Ishikawa (cell line): Measurements from ENCODE around the gene SLC24A4.

Experiments used
- CEBPB ChIP-seq: IDR thresholded peaks from 2 replicates; pipeline ENCODE4 v1.6.1; 2012
- CREB1 ChIP-seq: IDR thresholded peaks from 2 replicates; pipeline ENCODE4 v1.6.1; 2012; ENCODE audit warnings: low read depth
- EGR1 ChIP-seq: IDR thresholded peaks from 2 replicates; pipeline ENCODE4 v1.6.1; 2012
- EP300 ChIP-seq: IDR thresholded peaks from 2 replicates; pipeline ENCODE4 v1.6.1; 2012; ENCODE audit warnings: borderline replicate concordance
- FOXM1 ChIP-seq: IDR thresholded peaks from 2 replicates; pipeline ENCODE4 v1.6.1; 2012; ENCODE audit warnings: low read depth, borderline replicate concordance
- NFIC ChIP-seq: IDR thresholded peaks from 2 replicates; pipeline ENCODE4 v1.6.1; 2012
- RAD21 ChIP-seq: IDR thresholded peaks from 2 replicates; pipeline ENCODE4 v1.6.1; 2012; ENCODE audit warnings: low read depth
- REST ChIP-seq: IDR thresholded peaks from 2 replicates; pipeline ENCODE4 v1.6.1; 2012; ENCODE audit warnings: low read depth, mild to moderate bottlenecking
- TAF1 ChIP-seq: IDR thresholded peaks from 2 replicates; pipeline ENCODE4 v1.6.1; 2012; ENCODE audit warnings: low read depth, mild to moderate bottlenecking
- TCF12 ChIP-seq: IDR thresholded peaks from 2 replicates; pipeline ENCODE4 v1.6.1; 2012; ENCODE audit warnings: low read depth
- TEAD4 ChIP-seq: IDR thresholded peaks from 2 replicates; pipeline ENCODE4 v1.6.1; 2012
- USF1 ChIP-seq: IDR thresholded peaks from 2 replicates; pipeline ENCODE4 v1.6.1; 2012
- YY1 ChIP-seq: IDR thresholded peaks from 2 replicates; pipeline ENCODE4 v1.6.1; 2012; ENCODE audit warnings: low read depth
- ZBTB7A ChIP-seq: IDR thresholded peaks from 2 replicates; pipeline ENCODE4 v1.6.1; 2012; ENCODE audit warnings: low read depth
- TF ChIP-seq, protein P1 (sequence below): IDR thresholded peaks from 2 replicates; pipeline ENCODE4 v1.6.1; 2012

SLC24A4 gene

GRCh38 chr14:92542766-92543554 lies 220.0 kb downstream of the SLC24A4 start:
- TF ChIP-seq REST = no peak
- TF ChIP-seq TEAD4 = no peak
- TF ChIP-seq CEBPB = no peak
- TF ChIP-seq EP300 = no peak
- TF ChIP-seq USF1 = no peak
- TF ChIP-seq ZBTB7A = no peak
- TF ChIP-seq CREB1 = no peak
- TF ChIP-seq TCF12 = no peak
- TF ChIP-seq YY1 = no peak
- TF ChIP-seq RAD21 = no peak
- TF ChIP-seq, protein P1, sequence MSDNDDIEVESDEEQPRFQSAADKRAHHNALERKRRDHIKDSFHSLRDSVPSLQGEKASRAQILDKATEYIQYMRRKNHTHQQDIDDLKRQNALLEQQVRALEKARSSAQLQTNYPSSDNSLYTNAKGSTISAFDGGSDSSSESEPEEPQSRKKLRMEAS = no peak
- no peak for TF ChIP-seq NFIC
- TF ChIP-seq FOXM1 = no peak
- TF ChIP-seq EGR1 = no peak
- TF ChIP-seq TAF1 = no peak

- no peak for TF ChIP-seq ZBTB7A
- no peak for TF ChIP-seq EGR1
- no peak for TF ChIP-seq TCF12
Observed at GRCh38 chr14:92544051-92544720, 221.2 kb downstream of the SLC24A4 start.

- TF ChIP-seq TEAD4 = no peak
- TF ChIP-seq CEBPB = no peak
- TF ChIP-seq ZBTB7A = no peak
- no peak for TF ChIP-seq USF1
Observed at GRCh38 chr14:92546347-92547053, 223.5 kb downstream of the SLC24A4 start.

DNA sequence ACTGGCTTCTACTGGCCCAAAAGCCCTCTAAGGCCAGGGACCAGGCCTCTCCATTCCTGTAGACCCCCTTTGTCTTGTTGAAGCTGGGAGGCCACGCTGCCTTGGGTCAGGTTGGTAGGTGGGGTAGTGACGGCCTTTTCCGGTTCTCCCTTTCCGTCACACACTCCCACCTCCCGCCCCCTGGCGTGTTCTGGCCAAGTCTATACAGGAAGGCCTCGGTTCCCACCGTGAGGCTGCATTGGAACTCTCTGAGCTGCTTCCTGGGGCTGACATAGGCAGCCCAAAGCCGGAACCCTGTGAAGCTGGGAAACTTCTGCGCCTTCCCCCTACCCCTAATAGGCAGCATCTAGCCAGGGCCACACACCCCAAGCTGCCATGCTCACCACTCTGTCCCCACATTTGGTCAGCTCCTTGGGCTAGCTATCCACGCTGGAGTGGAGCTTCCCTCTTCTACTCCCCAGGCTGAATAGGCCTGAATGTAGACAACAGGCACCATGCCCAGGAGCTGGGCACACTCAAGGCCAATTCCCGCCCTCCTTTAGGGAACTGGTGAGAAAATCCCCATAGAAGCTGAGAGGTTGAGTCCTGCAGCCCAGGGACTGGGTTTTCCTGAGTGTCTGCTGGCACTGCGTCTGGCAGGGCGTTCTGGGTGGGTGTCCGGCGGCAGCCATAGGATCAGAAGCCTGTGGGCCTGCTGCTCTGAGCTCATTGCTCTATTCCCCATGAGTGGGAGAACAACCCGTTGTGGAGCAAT lies 226.3 kb downstream of the SLC24A4 start:
- no peak for TF ChIP-seq YY1
- TF ChIP-seq, protein P1 = no peak
- TF ChIP-seq ZBTB7A = no peak
- TF ChIP-seq CREB1 = no peak
- no peak for TF ChIP-seq NFIC
- TF ChIP-seq RAD21 = no peak
- TF ChIP-seq TCF12 = no peak
- no peak for TF ChIP-seq EGR1

GRCh38 chr14:92549859-92550230 lies 226.9 kb downstream of the SLC24A4 start:
- no peak for TF ChIP-seq NFIC
- TF ChIP-seq TCF12 = no peak
- no peak for TF ChIP-seq YY1
- TF ChIP-seq FOXM1 = no peak
- TF ChIP-seq CEBPB = no peak
- no peak for TF ChIP-seq EGR1
- TF ChIP-seq CREB1 = no peak
- TF ChIP-seq RAD21 = no peak
- no peak for TF ChIP-seq TAF1
- no peak for TF ChIP-seq USF1
- no peak for TF ChIP-seq TEAD4
- TF ChIP-seq REST = no peak
- TF ChIP-seq ZBTB7A = no peak
- TF ChIP-seq, protein P1 = no peak
- TF ChIP-seq EP300 = no peak
